CD14-positive monocyte (primary cell): Measurements from ENCODE around the gene IRF9. TPM values are rescaled to one million over a fixed set of nuclear protein-coding genes. Genes with fewer than 3 reads are reported as not detected.
A peak's percentile ranks its signal among the peaks of the same experiment; 100 is the strongest.

Experiments used
- DNase-seq, 3 donors: peaks; one replicate each; pipeline ENCODE4 v3.0.0-alpha.2; 2011 to 2022
- H2AFZ ChIP-seq: 2 replicates; pipeline ENCODE4 v1.6.0; 2012; ENCODE audit warnings: mild to moderate bottlenecking, low read depth, low read length, inconsistent platforms; ENCODE audit not compliant: insufficient read depth, poor library complexity, severe bottlenecking
- H3K27ac ChIP-seq, 2 donors: 1 replicate in 1 of 2; 2 replicates in 1 of 2; pipeline ENCODE4 v1.5.1; 2012 to 2013; ENCODE audit warnings: low read length in 2 of 2, control low read depth in 1 of 2, inconsistent platforms in 1 of 2, low read depth in 1 of 2, mild to moderate bottlenecking in 1 of 2
- H3K27me3 ChIP-seq, 2 donors: one replicate each; pipeline versions ENCODE4 v1.6.0 to v1.6.1; 2011 to 2013; ENCODE audit warnings: low read length in 2 of 2; ENCODE audit not compliant: control insufficient read depth in 2 of 2, insufficient read depth in 2 of 2
- H3K36me3 ChIP-seq, 2 donors: replicated peaks in 1 of 2; 1 replicate in 1 of 2; 2 replicates in 1 of 2; pipeline versions ENCODE4 v1.5.1 to v1.6.1; 2012 to 2013; ENCODE audit warnings: low read length in 2 of 2, control low read depth in 1 of 2, inconsistent platforms in 1 of 2, mild to moderate bottlenecking in 1 of 2; ENCODE audit not compliant: insufficient read depth in 2 of 2, control insufficient read depth in 1 of 2
- H3K4me1 ChIP-seq, 2 donors: 1 replicate in 1 of 2; 2 replicates in 1 of 2; pipeline versions ENCODE4 v1.5.1 to v1.6.1; 2012 to 2013; ENCODE audit warnings: low read length in 2 of 2, control low read depth in 1 of 2, inconsistent platforms in 1 of 2, mild to moderate bottlenecking in 1 of 2, moderate library complexity in 1 of 2; ENCODE audit not compliant: insufficient read depth in 2 of 2, control insufficient read depth in 1 of 2
- H3K4me2 ChIP-seq: replicated peaks from 2 replicates; pipeline ENCODE3; 2012; ENCODE audit warnings: low read length, moderate library complexity, mild to moderate bottlenecking; ENCODE audit not compliant: poor library complexity, severe bottlenecking; ENCODE audit errors: extremely low read depth
- H3K4me3 ChIP-seq, 3 experiments: fragments of 200-600 bp in 1 of 3; sonication (generic) in 1 of 3; replicated peaks in 1 of 3; 1 replicate in 2 of 3; 2 replicates in 1 of 3; pipeline ENCODE4 v1.5.1; 2011 to 2013; ENCODE audit warnings: low read length in 3 of 3, mild to moderate bottlenecking in 3 of 3, control low read depth in 2 of 3, low read depth in 2 of 3, inconsistent platforms in 1 of 3, moderate library complexity in 1 of 3
- H3K79me2 ChIP-seq: 2 replicates; pipeline ENCODE4 v1.6.0; 2012; ENCODE audit warnings: mild to moderate bottlenecking, control low read depth, inconsistent platforms, low read length, moderate library complexity; ENCODE audit not compliant: insufficient read depth
- H3K9ac ChIP-seq: 2 replicates; pipeline ENCODE4 v1.6.0; 2017; ENCODE audit warnings: low read length, mild to moderate bottlenecking; ENCODE audit not compliant: insufficient read depth, poor library complexity, severe bottlenecking
- H3K9me3 ChIP-seq, 2 donors: replicated peaks in 1 of 2; 1 replicate in 1 of 2; 2 replicates in 1 of 2; pipeline versions ENCODE4 v1.5.1 to v1.6.1; 2012 to 2013; ENCODE audit warnings: low read length in 2 of 2, control low read depth in 1 of 2; ENCODE audit not compliant: control insufficient read depth in 1 of 2, insufficient read depth in 1 of 2
- H4K20me1 ChIP-seq: 2 replicates; pipeline ENCODE4 v1.6.0; 2012; ENCODE audit warnings: mild to moderate bottlenecking, low read length, control low read depth, moderate library complexity; ENCODE audit not compliant: insufficient read depth
- H3K27ac Mint-ChIP-seq, 7 donors: one replicate each; pipeline ENCODE4 v1.8.0; 2020; ENCODE audit warnings: mild to moderate bottlenecking in 7 of 7, mixed read lengths in 7 of 7, moderate library complexity in 6 of 7, inconsistent platforms in 2 of 7
- H3K27me3 Mint-ChIP-seq, 3 donors: one replicate each; pipeline ENCODE4 v1.8.0; 2021 to 2022; ENCODE audit warnings: low read depth in 3 of 3, mild to moderate bottlenecking in 3 of 3, mixed read lengths in 3 of 3, moderate library complexity in 3 of 3, inconsistent platforms in 1 of 3
- H3K36me3 Mint-ChIP-seq, 2 donors: one replicate each; pipeline ENCODE4 v1.8.0; 2020; ENCODE audit warnings: mixed read lengths in 2 of 2, inconsistent platforms in 1 of 2, mild to moderate bottlenecking in 1 of 2
- H3K4me1 Mint-ChIP-seq: one replicate; pipeline ENCODE4 v1.8.0; 2020; ENCODE audit warnings: mild to moderate bottlenecking, mixed read lengths
- H3K4me3 Mint-ChIP-seq, 2 donors: one replicate each; pipeline ENCODE4 v1.8.0; 2020; ENCODE audit warnings: mild to moderate bottlenecking in 2 of 2, mixed read lengths in 2 of 2, moderate library complexity in 1 of 2
- H3K9me3 Mint-ChIP-seq, 7 donors: one replicate each; pipeline ENCODE4 v1.8.0; 2020 to 2022; ENCODE audit warnings: mixed read lengths in 7 of 7, mild to moderate bottlenecking in 6 of 7, moderate library complexity in 6 of 7, inconsistent platforms in 2 of 7
- CTCF ChIP-seq: fragments of 200-600 bp; IDR thresholded peaks from one replicate; pipeline ENCODE4 v1.8.0; 2022; ENCODE audit warnings: antibody characterized with exemption, mild to moderate bottlenecking
- WGBS: methylation state at CpG from one replicate; pipeline ENCODE4 v1.1.5; 2013; ENCODE audit warnings: missing lambda C conversion rate; ENCODE audit not compliant: insufficient coverage; 5-methylcytosine and 5-hydroxymethylcytosine counted together
- intact Hi-C, 2 donors: fragments of 100-400 bp; cut with micrococcal nuclease; formaldehyde crosslinking; loops; one replicate each; pipeline versions ENCODE4 v1.15.0 to v1.15.1; 2023
- polyA minus RNA-seq: library from RNA; depleted of rRNA, polyadenylated mRNA; stranded (reverse); fragments of >200 nt; gene quantifications from 2 replicates; pipeline ENCODE4 v1.2.3, GENCODE V29; 2012
- polyA plus RNA-seq, 3 donors: library from polyadenylated mRNA; depleted of rRNA in 1 of 3; unstranded in 2 of 3; stranded (reverse) in 1 of 3; fragments of 300-500 nt in 2 of 3; fragments of >200 nt in 1 of 3; fragmentation: Illumina TruSeq in 2 of 3; gene quantifications; 1 replicate in 2 of 3; 2 replicates in 1 of 3; pipeline ENCODE4 v1.2.3, GENCODE V29; 2012 to 2021
- total RNA-seq, 12 experiments: library from RNA in 1 of 12; stranded (reverse) in 1 of 12; fragments of 120-200 nt in 1 of 12; gene quantifications; one replicate each; pipeline ENCODE4 v1.2.4 and lab custom pipeline; 2013 to 2026; ENCODE audit warnings: mixed read lengths in 6 of 12, inconsistent platforms in 1 of 12

Gene IRF9
- total RNA-seq (2013) = 211 TPM
- polyA plus RNA-seq (100 to 1,000 TPM in 1 of 3 donors, 10 to 100 TPM in 2; 44.7 to 208 (median 56.0) TPM), polyA minus RNA-seq (155 and 236 TPM in 2 replicates), total RNA-seq (lab: John Stamatoyannopoulos, UW) (10.4 to 44.5 (median 21.0) reads per million in 11 experiments)

GRCh38 chr14:24160850-24161804, at the start of gene IRF9:
TSS of gene IRF9 (plus strand) at chr14:24161265. CDS start at chr14:24162145, 880 bp downstream.
- Mint-ChIP-seq H3K27me3 (no peaks in the 10 kb centered on the region), H3K27ac (peak within 1 kb of the TSS; percentile 96 to 99 (median 97)), H3K9me3 (no peaks in the 10 kb centered on the region), H3K4me3 (peak within 1 kb of the TSS; percentile 95 to 99), H3K4me1 (peaks cover 52% of the 10 kb centered on the region), H3K36me3 (peaks cover 68 to 88% of the 10 kb centered on the region in 2 donors)
- Histone ChIP-seq H3K79me2 (peaks cover 46% of the 10 kb centered on the region), H3K9me3 (no peaks in the 10 kb centered on the region), H3K4me3 (peak within 1 kb of the TSS; percentile 91 to 100 (median 96)), H4K20me1 (peaks cover 42% of the 10 kb centered on the region), H3K36me3 (peaks cover 70 to 74% of the 10 kb centered on the region in 2 donors), H2AFZ (peak within 1 kb of the TSS; percentile 65), H3K4me2 (peak within 1 kb of the TSS; percentile 85), H3K9ac (peak within 1 kb of the TSS; percentile 94), H3K27me3 (no peaks in the 10 kb centered on the region), H3K4me1 (peaks cover 41 to 65% of the 10 kb centered on the region in 2 donors), H3K27ac (peak within 1 kb of the TSS; percentile 76 to 100)
- TF ChIP-seq CTCF = peak; percentile 86
- DNase-seq = peak; percentile 95 to 96 (median 95)
- intact Hi-C loops = loop anchor here in 1 of 2 donors (2.0 kb wide), 1 partner anchor 14 kb away; the partner anchor contains the start of genes PSME2 and RNF31
- WGBS = 0% methylated on average over 9 of the region's 12 CpGs

GRCh38 chr14:24113379-24113800, 47.7 kb upstream of the IRF9 start:
- Histone ChIP-seq H3K27me3 (no peaks in the 10 kb centered on the region), H2AFZ (peak overlapping the region; percentile 86), H3K9me3 (no peaks in the 10 kb centered on the region), H3K27ac (peak overlapping the region; percentile 99 to 100), H3K4me2 (peak overlapping the region; percentile 94), H3K79me2 (peaks cover 24% of the 10 kb centered on the region), H3K36me3 (peaks cover 17 to 23% of the 10 kb centered on the region in 2 donors), H4K20me1 (no peaks in the 10 kb centered on the region), H3K4me3 (peak overlapping the region; percentile 55 to 90 (median 87)), H3K9ac (peak overlapping the region; percentile 93), H3K4me1 (peaks cover 24 to 34% of the 10 kb centered on the region in 2 donors)
- Mint-ChIP-seq H3K4me1 (peaks cover 25% of the 10 kb centered on the region), H3K36me3 (peaks cover 18 to 25% of the 10 kb centered on the region in 2 donors), H3K4me3 (peak overlapping the region; percentile 89 to 95), H3K27me3 (peaks cover 0 to 3% (median 2%) of the 10 kb centered on the region in 3 donors), H3K27ac (peak overlapping the region; percentile 98 to 99 (median 99)), H3K9me3 (peaks cover 0 to 2% (median 0%) of the 10 kb centered on the region in 7 donors)
- no peak for TF ChIP-seq CTCF
- DNase-seq = no peak
- 9% methylated on average over 12 of the region's 15 CpGs for WGBS
- intact Hi-C loops = loop anchor here in 1 of 2 donors (10.0 kb wide), 2 partner anchors 181 to 1189 kb away; partner anchors contain the start of genes DHRS1, NOP9 and PRMT5
